Right kidney (tissue), 1 donor: ENCODE results near the gene ADAMTS9.

Experiments used
- DNase-seq: peaks from one replicate; pipeline ENCODE4 v3.0.0-alpha.2; 2016

ADAMTS9 gene

GRCh38 chr3:64619216-64619615, 68.6 kb downstream of the ADAMTS9 start:
- DNase-seq: no peak

- no peak for DNase-seq
These were observed 70.2 kb downstream of the ADAMTS9 start for GRCh38 chr3:64617610-64618009.

GRCh38 chr3:64616953-64617352, 70.8 kb downstream of the ADAMTS9 start:
- no peak for DNase-seq

- DNase-seq: no peak
These were observed 74.8 kb downstream of the ADAMTS9 start for GRCh38 chr3:64612916-64613526.

- no peak for DNase-seq
These were observed 75.5 kb downstream of the ADAMTS9 start for GRCh38 chr3:64612082-64612860.

- DNase-seq: no peak
These were observed 79.1 kb downstream of the ADAMTS9 start for GRCh38 chr3:64608741-64609140.

GRCh38 chr3:64607032-64607551, 80.7 kb downstream of the ADAMTS9 start:
- DNase-seq: no peak

- no peak for DNase-seq
These were observed 83.5 kb downstream of the ADAMTS9 start for GRCh38 chr3:64604313-64604712.

- no peak for DNase-seq
These were observed 86.0 kb downstream of the ADAMTS9 start for GRCh38 chr3:64601824-64602223.

GRCh38 chr3:64600246-64600950, 87.4 kb downstream of the ADAMTS9 start:
- no peak for DNase-seq

GRCh38 chr3:64599651-64600050, 88.1 kb downstream of the ADAMTS9 start:
- DNase-seq: no peak

- no peak for DNase-seq
These were observed 92.5 kb downstream of the ADAMTS9 start for GRCh38 chr3:64595253-64595694.

- no peak for DNase-seq
These were observed 93.7 kb downstream of the ADAMTS9 start for GRCh38 chr3:64594134-64594533.

GRCh38 chr3:64593350-64593749, 94.5 kb downstream of the ADAMTS9 start:
- no peak for DNase-seq

- DNase-seq: no peak
These were observed 96.2 kb downstream of the ADAMTS9 start for GRCh38 chr3:64591615-64592014.

- peak; percentile 39 for DNase-seq
These were observed 99.4 kb downstream of the ADAMTS9 start for GRCh38 chr3:64588380-64588779.

GRCh38 chr3:64586952-64587351, 100.8 kb downstream of the ADAMTS9 start:
- no peak for DNase-seq

GRCh38 chr3:64584179-64584578, 103.6 kb downstream of the ADAMTS9 start:
- DNase-seq: no peak

GRCh38 chr3:64578797-64579196, 109.0 kb downstream of the ADAMTS9 start:
- no peak for DNase-seq

- no peak for DNase-seq
These were observed 109.6 kb downstream of the ADAMTS9 start for GRCh38 chr3:64578062-64578770.

- DNase-seq: no peak
These were observed 111.5 kb downstream of the ADAMTS9 start for GRCh38 chr3:64576211-64576775.

GRCh38 chr3:64575211-64575844, 112.5 kb downstream of the ADAMTS9 start:
- DNase-seq: no peak
